ENCODE data around the gene CBR3.
A peak's percentile ranks its signal among the peaks of the same experiment; 100 is the strongest.
"Not testable (repeated sequence)": the region's sequence is repeated elsewhere in the genome, so short reads cannot be mapped to it uniquely, and the experiment has no call there.

CBR3 gene
- 6.4 to 16.8 (median 10.1) reads per million in 3 experiments for total RNA-seq

- peak; percentile 42 for DNase-seq
Measured at GRCh38 chr21:36134803-36135390, at the start of gene CBR3. TSS of gene CBR3 (plus strand) at chr21:36135079. CDS start at chr21:36135193, 114 bp downstream.

GRCh38 chr21:36087362-36088138 lies 47.3 kb upstream of the CBR3 start:
- DNase-seq: no peak

GRCh38 chr21:36089946-36090345 lies 44.9 kb upstream of the CBR3 start:
- DNase-seq: no peak

GRCh38 chr21:36092681-36093080 lies 42.2 kb upstream of the CBR3 start:
- DNase-seq: no peak

GRCh38 chr21:36093512-36093911 lies 41.4 kb upstream of the CBR3 start:
- no peak for DNase-seq

GRCh38 chr21:36096398-36097290 lies 38.2 kb upstream of the CBR3 start:
- no peak for DNase-seq

GRCh38 chr21:36097427-36098181 lies 37.3 kb upstream of the CBR3 start:
- DNase-seq: no peak

GRCh38 chr21:36098182-36098532 lies 36.7 kb upstream of the CBR3 start:
- DNase-seq: no peak

GRCh38 chr21:36099000-36099399 lies 35.9 kb upstream of the CBR3 start:
- no peak for DNase-seq

GRCh38 chr21:36099695-36100211 lies 35.1 kb upstream of the CBR3 start:
- DNase-seq: not testable (repeated sequence)

- DNase-seq: no peak
Measured at GRCh38 chr21:36100971-36101641, 33.8 kb upstream of the CBR3 start.

GRCh38 chr21:36103434-36103833 lies 31.4 kb upstream of the CBR3 start:
- DNase-seq: no peak

- DNase-seq: no peak
Measured at GRCh38 chr21:36104317-36105300, 30.3 kb upstream of the CBR3 start.

- DNase-seq: no peak
Measured at GRCh38 chr21:36105327-36105842, 29.5 kb upstream of the CBR3 start.

GRCh38 chr21:36109868-36110267 lies 25.0 kb upstream of the CBR3 start:
- DNase-seq: no peak

GRCh38 chr21:36111238-36111637 lies 23.6 kb upstream of the CBR3 start:
- no peak for DNase-seq

GRCh38 chr21:36113647-36114428 lies 21.0 kb upstream of the CBR3 start:
- peak; percentile 83 for DNase-seq

- DNase-seq: no peak
Measured at GRCh38 chr21:36115138-36115730, 19.6 kb upstream of the CBR3 start.

GRCh38 chr21:36117286-36117741 lies 17.6 kb upstream of the CBR3 start:
- no peak for DNase-seq

Data from central memory CD4-positive, alpha-beta T cell (primary cell).